HG02798 (cell line): ENCODE data around the gene PARP6.

Experiments used
- ATAC-seq: cut with Tn5 transposase; IDR thresholded peaks from one replicate; pipeline ENCODE4 v1.9.1; 2021; ENCODE audit warnings: mild to moderate bottlenecking; ENCODE audit not compliant: unreplicated experiment, poor library complexity

The PARP6 gene

GRCh38 chr15:72202302-72202701 is 70.1 kb downstream of the PARP6 start:
- ATAC-seq: no peak

- no peak for ATAC-seq
These were observed 70.9 kb downstream of the PARP6 start for GRCh38 chr15:72201391-72201921.

GRCh38 chr15:72200395-72201237 is 71.7 kb downstream of the PARP6 start:
- ATAC-seq: no peak

GRCh38 chr15:72199721-72200212 is 72.6 kb downstream of the PARP6 start:
- peak; percentile 44 for ATAC-seq

- no peak for ATAC-seq
These were observed 73.2 kb downstream of the PARP6 start for GRCh38 chr15:72199205-72199515.

GRCh38 chr15:72198356-72199204 is 73.8 kb downstream of the PARP6 start:
- ATAC-seq: no peak

GRCh38 chr15:72197460-72198355 is 74.6 kb downstream of the PARP6 start, which contains the start of gene GRAMD2A:
Gene GRAMD2A, minus strand, starts transcription at chr15:72197787.
- peak; percentile 43 for ATAC-seq

- no peak for ATAC-seq
These were observed 75.3 kb downstream of the PARP6 start for GRCh38 chr15:72197041-72197459.

GRCh38 chr15:72196409-72197040 is 75.8 kb downstream of the PARP6 start:
- ATAC-seq: no peak

- ATAC-seq: no peak
These were observed 77.2 kb downstream of the PARP6 start for GRCh38 chr15:72195101-72195511.

- ATAC-seq: no peak
These were observed 78.4 kb downstream of the PARP6 start for GRCh38 chr15:72193836-72194396.

GRCh38 chr15:72192416-72192815 is 79.9 kb downstream of the PARP6 start:
- no peak for ATAC-seq
